ENCODE measurements around the gene PDLIM1.

Gene PDLIM1

GRCh38 chr10:95290461-95291364 is at the start of gene PDLIM1:
TSS of gene PDLIM1 (minus strand) at chr10:95291003. CDS start at chr10:95290915, 88 bp downstream.
- DNase-seq (ENCODE audit: low read depth) = peak; percentile 68
- H3K4me3 ChIP-seq (replicated peaks; ENCODE audit: low read depth, low read length) = peak within 1 kb of the TSS; percentile 93
- no peak for TF ChIP-seq CTCF (IDR thresholded peaks at IDR 0.05; ENCODE audit: low read length, missing control alignments)

- no peak overlapping the region for H3K4me3 ChIP-seq (replicated peaks; ENCODE audit: low read depth, low read length)
- no peak for DNase-seq (ENCODE audit: low read depth)
- TF ChIP-seq CTCF (IDR thresholded peaks at IDR 0.05; ENCODE audit: low read length, missing control alignments) = no peak
These were observed 49.1 kb upstream of the PDLIM1 start for GRCh38 chr10:95339863-95340262.

- H3K4me3 ChIP-seq (replicated peaks; ENCODE audit: low read depth, low read length) = no peak overlapping the region
- no peak for DNase-seq (ENCODE audit: low read depth)
- TF ChIP-seq CTCF (IDR thresholded peaks at IDR 0.05; ENCODE audit: low read length, missing control alignments) = no peak
These were observed 46.8 kb upstream of the PDLIM1 start for GRCh38 chr10:95337423-95338160.

GRCh38 chr10:95336702-95337101 is 45.9 kb upstream of the PDLIM1 start:
- no peak for DNase-seq (ENCODE audit: low read depth)
- H3K4me3 ChIP-seq (replicated peaks; ENCODE audit: low read depth, low read length) = no peak overlapping the region
- TF ChIP-seq CTCF (IDR thresholded peaks at IDR 0.05; ENCODE audit: low read length, missing control alignments) = no peak

GRCh38 chr10:95335933-95336699 is 45.3 kb upstream of the PDLIM1 start:
- no peak overlapping the region for H3K4me3 ChIP-seq (replicated peaks; ENCODE audit: low read depth, low read length)
- DNase-seq (ENCODE audit: low read depth) = no peak
- no peak for TF ChIP-seq CTCF (IDR thresholded peaks at IDR 0.05; ENCODE audit: low read length, missing control alignments)

GRCh38 chr10:95334805-95335144 is 44.0 kb upstream of the PDLIM1 start:
- no peak for TF ChIP-seq CTCF (IDR thresholded peaks at IDR 0.05; ENCODE audit: low read length, missing control alignments)
- no peak overlapping the region for H3K4me3 ChIP-seq (replicated peaks; ENCODE audit: low read depth, low read length)
- no peak for DNase-seq (ENCODE audit: low read depth)
